ENCODE data around the gene PSG1.
"Not testable (repeated sequence)": the region's sequence is repeated elsewhere in the genome, so short reads cannot be mapped to it uniquely, and the experiment has no call there.

Gene PSG1

GRCh38 chr19:42819960-42820650 lies 59.4 kb downstream of the PSG1 start:
- DNase-seq (ENCODE audit: low spot score): not testable (repeated sequence)

GRCh38 chr19:42816894-42817293 lies 62.6 kb downstream of the PSG1 start:
- no peak for DNase-seq (ENCODE audit: low spot score)
